Measurements from ENCODE around the gene HSPB8.

Gene HSPB8

DNA sequence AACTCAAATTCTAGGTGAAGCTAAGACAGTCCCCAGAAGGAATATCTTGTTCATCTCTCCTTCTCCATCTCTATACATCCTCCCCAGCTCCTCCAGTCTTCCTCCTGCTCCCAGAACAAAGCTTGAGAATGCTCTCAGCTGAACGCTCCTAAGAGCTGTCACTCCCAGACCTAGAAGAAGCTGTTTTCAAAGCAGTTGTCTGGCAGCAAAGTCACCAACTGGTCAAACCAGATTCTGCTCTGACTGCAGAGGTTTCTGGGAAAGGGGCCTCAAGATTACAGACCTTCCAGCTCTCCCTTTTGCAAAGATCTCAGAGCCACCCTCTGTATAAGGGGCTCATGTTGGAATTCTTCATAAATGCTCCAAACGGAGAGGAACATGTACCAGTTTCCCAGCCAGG lies 9.6 kb upstream of the HSPB8 start:
- no peak overlapping the region for H3K4me3 ChIP-seq (ENCODE audit: low read depth, low read length)
- TF ChIP-seq, protein P1, sequence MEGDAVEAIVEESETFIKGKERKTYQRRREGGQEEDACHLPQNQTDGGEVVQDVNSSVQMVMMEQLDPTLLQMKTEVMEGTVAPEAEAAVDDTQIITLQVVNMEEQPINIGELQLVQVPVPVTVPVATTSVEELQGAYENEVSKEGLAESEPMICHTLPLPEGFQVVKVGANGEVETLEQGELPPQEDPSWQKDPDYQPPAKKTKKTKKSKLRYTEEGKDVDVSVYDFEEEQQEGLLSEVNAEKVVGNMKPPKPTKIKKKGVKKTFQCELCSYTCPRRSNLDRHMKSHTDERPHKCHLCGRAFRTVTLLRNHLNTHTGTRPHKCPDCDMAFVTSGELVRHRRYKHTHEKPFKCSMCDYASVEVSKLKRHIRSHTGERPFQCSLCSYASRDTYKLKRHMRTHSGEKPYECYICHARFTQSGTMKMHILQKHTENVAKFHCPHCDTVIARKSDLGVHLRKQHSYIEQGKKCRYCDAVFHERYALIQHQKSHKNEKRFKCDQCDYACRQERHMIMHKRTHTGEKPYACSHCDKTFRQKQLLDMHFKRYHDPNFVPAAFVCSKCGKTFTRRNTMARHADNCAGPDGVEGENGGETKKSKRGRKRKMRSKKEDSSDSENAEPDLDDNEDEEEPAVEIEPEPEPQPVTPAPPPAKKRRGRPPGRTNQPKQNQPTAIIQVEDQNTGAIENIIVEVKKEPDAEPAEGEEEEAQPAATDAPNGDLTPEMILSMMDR (IDR thresholded peaks at IDR 0.05; ENCODE audit: borderline replicate concordance, insufficient read depth, low read depth, low read length), result no peak

DNA sequence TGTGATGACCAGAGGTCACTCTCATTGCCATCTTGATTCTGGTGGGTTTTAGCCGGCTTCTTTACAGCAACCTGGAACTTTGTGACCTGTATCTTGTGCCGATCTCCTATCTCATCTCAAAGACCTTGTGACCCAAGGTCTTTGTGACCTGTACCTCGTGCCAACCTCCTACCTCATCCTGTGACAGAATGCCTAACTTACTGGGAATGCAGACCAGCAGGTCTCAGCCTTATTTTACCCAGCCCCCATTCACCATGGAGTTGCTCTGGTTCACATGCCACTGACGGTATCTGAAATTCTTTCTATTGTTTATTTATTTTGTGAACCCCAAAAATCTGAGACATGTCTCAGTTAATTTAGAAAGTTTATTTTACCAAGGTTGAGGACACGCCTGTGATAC lies 7.4 kb upstream of the HSPB8 start:
- H3K4me3 ChIP-seq (ENCODE audit: low read depth, low read length), result no peak overlapping the region
- TF ChIP-seq, protein P1 (IDR thresholded peaks at IDR 0.05; ENCODE audit: borderline replicate concordance, insufficient read depth, low read depth, low read length), result no peak

DNA sequence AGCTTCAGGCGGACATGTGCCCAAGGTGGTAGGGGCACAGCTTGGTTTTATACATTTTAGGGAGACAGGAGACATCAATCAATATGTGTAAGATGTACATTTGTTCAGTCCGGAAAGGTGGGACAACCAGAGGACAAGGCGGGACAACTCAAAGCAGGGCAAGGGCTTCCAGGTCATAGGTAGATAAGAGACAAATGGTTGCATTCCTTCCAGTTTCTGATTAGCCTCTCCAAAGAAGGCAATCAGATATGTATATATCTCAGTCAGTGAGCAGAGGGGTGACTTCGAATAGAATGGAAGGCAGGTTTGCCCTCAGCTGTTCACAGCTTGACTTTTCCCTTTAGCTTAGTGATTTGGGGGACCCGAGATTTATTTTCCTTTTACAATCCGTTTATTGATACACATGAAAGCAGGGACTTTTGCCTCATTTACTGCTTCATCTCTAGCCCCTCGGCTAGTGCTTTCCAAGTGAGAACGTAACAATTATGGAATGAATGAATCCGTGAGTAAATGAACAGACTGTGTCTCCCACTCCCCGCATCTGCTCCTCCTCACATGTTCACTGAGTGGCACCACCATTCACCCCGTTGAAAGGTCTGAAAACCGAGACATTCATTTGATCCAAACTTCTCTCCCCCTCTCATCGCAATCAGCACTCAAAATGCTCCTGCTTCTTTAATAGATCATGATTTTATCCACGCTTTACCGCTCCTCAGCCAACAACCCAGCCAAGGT lies 6.9 kb upstream of the HSPB8 start:
- H3K4me3 ChIP-seq (ENCODE audit: low read depth, low read length), result no peak overlapping the region
- TF ChIP-seq, protein P1 (IDR thresholded peaks at IDR 0.05; ENCODE audit: borderline replicate concordance, insufficient read depth, low read depth, low read length), result no peak

DNA sequence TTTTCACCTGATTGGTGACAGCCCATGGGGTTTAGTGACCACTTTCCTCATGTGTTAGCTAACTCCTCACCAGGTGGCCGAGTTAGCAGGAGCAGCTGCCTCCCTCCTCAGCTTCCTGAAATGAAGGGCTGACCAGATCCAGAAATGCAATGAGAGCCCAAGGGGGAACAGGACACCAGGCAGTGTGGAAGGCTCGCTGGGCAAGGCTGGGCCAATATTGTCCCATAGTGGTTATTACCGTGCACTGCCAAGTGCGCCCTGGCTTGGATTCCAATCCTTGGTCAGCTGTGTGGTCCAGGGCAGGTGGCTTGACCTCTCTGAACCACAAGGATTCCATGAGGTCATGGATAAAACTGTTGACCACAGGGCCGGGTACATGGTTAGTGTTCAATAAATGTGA lies 3.6 kb upstream of the HSPB8 start:
- TF ChIP-seq, protein P1 (IDR thresholded peaks at IDR 0.05; ENCODE audit: borderline replicate concordance, insufficient read depth, low read depth, low read length), result no peak
- no peak overlapping the region for H3K4me3 ChIP-seq (ENCODE audit: low read depth, low read length)

DNA sequence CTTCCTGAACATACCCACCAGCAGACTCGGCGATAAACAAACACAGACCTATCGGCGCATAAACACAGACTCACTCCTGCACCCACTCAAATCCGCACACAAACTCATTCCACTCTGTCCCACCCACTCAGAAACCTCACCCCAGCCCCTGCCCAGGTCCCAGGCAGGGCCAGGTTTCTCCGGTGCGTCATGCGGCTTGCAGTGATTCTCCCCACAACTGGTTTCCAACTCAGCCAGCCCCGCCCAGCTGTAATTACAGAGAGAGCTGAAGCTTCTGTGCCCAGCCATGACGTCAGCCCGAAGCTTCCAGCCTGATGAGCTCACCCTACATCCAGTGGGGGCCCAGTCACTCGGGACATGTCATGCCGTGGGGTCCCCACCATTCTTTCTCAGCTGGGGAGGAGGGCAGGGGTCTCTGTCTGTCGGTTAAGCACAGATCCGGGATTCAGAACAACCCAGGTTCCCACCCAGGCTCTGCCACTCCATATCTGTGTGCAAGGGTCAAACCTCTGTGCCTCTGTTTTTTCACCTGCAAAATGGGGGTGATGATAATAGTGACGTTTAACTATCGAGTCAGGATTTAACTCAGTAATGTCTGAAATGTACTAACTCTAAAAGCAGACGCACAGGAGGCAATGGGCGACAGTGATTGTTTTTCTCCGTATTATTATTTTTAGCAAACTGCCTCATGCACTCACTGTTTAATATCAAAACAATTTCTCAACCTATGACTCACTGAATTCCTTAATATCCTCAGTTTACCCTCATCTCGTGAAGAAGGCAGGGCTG lies 2.3 kb upstream of the HSPB8 start:
- TF ChIP-seq, protein P1 (IDR thresholded peaks at IDR 0.05; ENCODE audit: borderline replicate concordance, insufficient read depth, low read depth, low read length), result no peak
- no peak overlapping the region for H3K4me3 ChIP-seq (ENCODE audit: low read depth, low read length)

DNA sequence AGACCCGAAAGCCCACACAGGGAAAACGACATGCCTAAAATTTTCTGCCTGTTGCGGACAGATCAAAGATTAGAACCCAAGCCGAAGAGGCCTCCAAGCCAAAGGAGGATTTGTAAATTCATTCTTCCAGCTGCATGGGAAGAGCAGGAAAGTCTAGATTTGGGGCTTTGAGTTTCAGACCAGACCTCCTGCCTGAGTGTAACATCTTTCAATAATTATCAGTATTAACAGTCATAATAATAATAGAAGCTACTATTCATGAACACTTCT lies 1.7 kb upstream of the HSPB8 start:
- TF ChIP-seq, protein P1 (IDR thresholded peaks at IDR 0.05; ENCODE audit: borderline replicate concordance, insufficient read depth, low read depth, low read length), result no peak
- no peak overlapping the region for H3K4me3 ChIP-seq (ENCODE audit: low read depth, low read length)
